HFFc6 (cell line): Measurements from ENCODE around the gene BMERB1. TPM values are rescaled to one million over a fixed set of nuclear protein-coding genes. Genes with fewer than 3 reads are reported as not detected.

Experiments
- DNase-seq: peaks from one replicate; pipeline ENCODE4 v3.0.0-alpha.2; 2018
- H3K27ac Mint-ChIP-seq: 2 replicates; pipeline ENCODE4 v1.8.0; 2020; ENCODE audit warnings: mild to moderate bottlenecking, mixed read lengths
- H3K27me3 Mint-ChIP-seq: 2 replicates; pipeline ENCODE4 v1.8.0; 2021; ENCODE audit warnings: mild to moderate bottlenecking, moderate library complexity, mixed read lengths; ENCODE audit not compliant: insufficient read depth
- H3K36me3 Mint-ChIP-seq: 2 replicates; pipeline ENCODE4 v1.8.0; 2021; ENCODE audit warnings: low read depth, mixed read lengths
- H3K4me1 Mint-ChIP-seq: 2 replicates; pipeline ENCODE4 v1.8.0; 2020; ENCODE audit warnings: low read depth, mixed read lengths
- H3K4me3 Mint-ChIP-seq: 2 replicates; pipeline ENCODE4 v1.8.0; 2020; ENCODE audit warnings: mild to moderate bottlenecking, moderate library complexity, mixed read lengths
- H3K9me3 Mint-ChIP-seq: 2 replicates; pipeline ENCODE4 v1.8.0; 2020; ENCODE audit warnings: mild to moderate bottlenecking, mixed read lengths
- total RNA-seq, 6 experiments: library from RNA; stranded (reverse); fragmentation: NEBNext Ultra II Directional; extraction: Animal tissue kit (Norgen Biotek cat#: 25700); gene quantifications; 2 replicates in 1 of 6; 3 replicates in 5 of 6; pipeline ENCODE4 v1.2.3, GENCODE V29; 2021
- TF ChIP-seq, protein P1 (sequence below): fragments of 200-600 bp; sonication (generic); IDR thresholded peaks from 2 replicates; pipeline ENCODE4 v1.5.0; 2021; ENCODE audit warnings: antibody characterized with exemption, mild to moderate bottlenecking

The BMERB1 gene
- total RNA-seq, 6 experiments from 2014 or later = 24.3 to 35.1 (median 29.9) TPM

DNA sequence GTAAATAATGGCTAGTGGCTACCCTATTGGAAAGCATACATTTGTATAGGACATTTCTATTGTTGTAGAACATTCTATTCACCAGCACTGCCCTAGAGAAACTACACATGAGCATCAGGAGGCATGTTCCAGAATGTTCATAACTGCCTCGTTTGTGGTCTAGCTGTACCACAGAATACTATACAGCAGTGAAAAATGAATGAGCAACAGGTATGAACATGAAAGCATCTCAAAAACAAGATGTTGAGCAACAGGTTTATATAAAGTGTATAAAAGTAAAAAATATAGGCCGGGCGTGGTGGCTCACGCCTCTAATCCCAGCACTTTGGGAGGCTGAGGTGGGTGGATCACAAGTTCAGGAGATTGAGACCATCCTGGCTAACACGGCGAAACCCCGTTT is 91.7 kb downstream of the BMERB1 start:
- no peak for DNase-seq
- H3K27ac Mint-ChIP-seq = no peak overlapping the region
- TF ChIP-seq, protein P1, sequence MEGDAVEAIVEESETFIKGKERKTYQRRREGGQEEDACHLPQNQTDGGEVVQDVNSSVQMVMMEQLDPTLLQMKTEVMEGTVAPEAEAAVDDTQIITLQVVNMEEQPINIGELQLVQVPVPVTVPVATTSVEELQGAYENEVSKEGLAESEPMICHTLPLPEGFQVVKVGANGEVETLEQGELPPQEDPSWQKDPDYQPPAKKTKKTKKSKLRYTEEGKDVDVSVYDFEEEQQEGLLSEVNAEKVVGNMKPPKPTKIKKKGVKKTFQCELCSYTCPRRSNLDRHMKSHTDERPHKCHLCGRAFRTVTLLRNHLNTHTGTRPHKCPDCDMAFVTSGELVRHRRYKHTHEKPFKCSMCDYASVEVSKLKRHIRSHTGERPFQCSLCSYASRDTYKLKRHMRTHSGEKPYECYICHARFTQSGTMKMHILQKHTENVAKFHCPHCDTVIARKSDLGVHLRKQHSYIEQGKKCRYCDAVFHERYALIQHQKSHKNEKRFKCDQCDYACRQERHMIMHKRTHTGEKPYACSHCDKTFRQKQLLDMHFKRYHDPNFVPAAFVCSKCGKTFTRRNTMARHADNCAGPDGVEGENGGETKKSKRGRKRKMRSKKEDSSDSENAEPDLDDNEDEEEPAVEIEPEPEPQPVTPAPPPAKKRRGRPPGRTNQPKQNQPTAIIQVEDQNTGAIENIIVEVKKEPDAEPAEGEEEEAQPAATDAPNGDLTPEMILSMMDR = no peak
- H3K36me3 Mint-ChIP-seq = peaks cover 7% of the 10 kb centered on the region
- H3K27me3 Mint-ChIP-seq = no peaks in the 10 kb centered on the region; the same call in 1 of the 2 replicates
- no peaks in the 10 kb centered on the region; the same call in 1 of the 2 replicates for H3K4me1 Mint-ChIP-seq
- H3K9me3 Mint-ChIP-seq = no peaks in the 10 kb centered on the region
- no peak overlapping the region for H3K4me3 Mint-ChIP-seq

DNA sequence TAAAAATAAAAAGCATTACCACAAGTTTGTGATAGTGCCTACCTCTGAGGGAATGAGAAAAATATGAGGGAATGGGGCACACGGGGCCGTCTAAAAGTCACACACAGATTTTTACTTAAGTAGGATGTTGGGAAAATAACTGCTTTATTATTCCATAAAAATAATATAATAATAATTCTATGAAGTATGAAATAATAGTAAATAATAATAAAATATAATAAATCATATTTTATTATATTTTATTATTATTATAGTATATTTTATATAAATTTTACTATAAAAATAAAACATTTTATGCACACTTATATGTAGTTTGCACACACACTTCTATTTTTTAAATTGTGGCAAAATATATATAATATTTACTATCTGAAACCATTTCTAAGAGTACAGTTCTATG is 92.3 kb downstream of the BMERB1 start:
- TF ChIP-seq, protein P1 = no peak
- no peaks in the 10 kb centered on the region; the same call in 1 of the 2 replicates for H3K27me3 Mint-ChIP-seq
- DNase-seq = no peak
- H3K27ac Mint-ChIP-seq = no peak overlapping the region
- no peaks in the 10 kb centered on the region for H3K9me3 Mint-ChIP-seq
- no peaks in the 10 kb centered on the region; the same call in 1 of the 2 replicates for H3K4me1 Mint-ChIP-seq
- peaks cover 9% of the 10 kb centered on the region for H3K36me3 Mint-ChIP-seq
- no peak overlapping the region for H3K4me3 Mint-ChIP-seq

DNA sequence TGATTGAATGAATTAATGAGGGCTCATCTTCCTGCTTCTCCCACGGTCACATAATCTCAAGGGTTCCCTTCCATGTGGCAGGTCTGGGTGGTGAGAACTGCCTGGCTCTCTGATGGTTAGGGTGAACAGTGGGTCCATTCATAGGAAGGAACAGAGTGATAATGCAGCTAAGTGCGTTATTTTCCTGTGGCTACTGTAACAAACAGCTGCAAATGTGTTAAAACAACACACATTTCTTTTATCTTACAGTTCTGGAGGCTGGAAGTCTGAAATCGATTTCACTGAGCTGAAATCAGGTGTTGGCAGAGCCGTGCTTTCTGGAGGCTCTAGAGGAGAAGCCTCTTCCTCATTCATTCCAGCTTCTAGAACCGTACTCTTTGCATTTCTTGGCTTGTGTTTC is 95.3 kb downstream of the BMERB1 start:
- H3K4me1 Mint-ChIP-seq = no peaks in the 10 kb centered on the region
- DNase-seq = no peak
- H3K9me3 Mint-ChIP-seq = no peaks in the 10 kb centered on the region
- H3K27ac Mint-ChIP-seq = no peak overlapping the region
- no peaks in the 10 kb centered on the region; the same call in 1 of the 2 replicates for H3K27me3 Mint-ChIP-seq
- TF ChIP-seq, protein P1 = no peak
- peaks cover 13% of the 10 kb centered on the region for H3K36me3 Mint-ChIP-seq
- H3K4me3 Mint-ChIP-seq = no peak overlapping the region

DNA sequence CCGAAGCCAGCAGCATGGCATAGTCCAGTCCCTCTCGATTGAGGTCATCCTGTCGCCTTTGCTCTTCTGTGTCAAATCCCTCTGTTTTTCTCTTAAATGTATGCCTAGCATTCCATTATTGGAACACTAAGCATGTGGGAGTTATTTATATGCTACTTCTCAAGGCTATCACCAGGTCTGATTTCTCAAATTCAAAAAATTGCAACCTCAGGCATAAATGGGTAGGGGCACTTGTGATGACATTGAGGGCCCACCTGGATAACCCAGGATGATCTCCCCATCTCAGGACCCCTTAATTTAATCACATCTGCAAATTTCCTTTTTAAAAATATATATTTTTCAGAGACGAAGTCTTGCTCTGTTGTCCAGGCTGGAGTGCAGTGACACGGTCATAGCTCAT is 95.7 kb downstream of the BMERB1 start:
- Mint-ChIP-seq H3K4me1 (no peaks in the 10 kb centered on the region), H3K27me3 (no peaks in the 10 kb centered on the region; the same call in 1 of the 2 replicates), H3K36me3 (peaks cover 13% of the 10 kb centered on the region), H3K9me3 (no peaks in the 10 kb centered on the region), H3K4me3 (no peak overlapping the region), H3K27ac (no peak overlapping the region)
- TF ChIP-seq, protein P1 = no peak
- no peak for DNase-seq

DNA sequence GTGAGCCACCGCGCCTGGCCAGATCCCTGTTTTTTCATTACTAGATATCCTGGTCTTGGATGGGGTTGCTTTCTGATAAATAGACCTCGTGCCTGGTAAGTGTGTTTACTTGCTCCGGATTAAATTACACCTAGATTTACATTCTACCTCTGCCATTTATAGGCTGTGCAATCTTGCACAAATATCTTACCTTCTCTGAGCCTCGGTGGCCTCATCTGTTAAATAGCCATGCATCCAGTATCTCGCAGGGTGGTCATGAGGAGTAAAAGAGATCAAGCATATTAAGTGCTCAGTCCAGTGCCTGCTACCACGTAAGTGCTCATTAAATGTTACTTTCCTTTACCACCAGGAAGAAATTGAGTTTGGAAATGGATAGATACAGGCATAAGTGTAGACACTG is 98.4 kb downstream of the BMERB1 start:
- no peak for DNase-seq
- no peaks in the 10 kb centered on the region for H3K9me3 Mint-ChIP-seq
- H3K4me1 Mint-ChIP-seq = no peaks in the 10 kb centered on the region
- no peak overlapping the region for H3K27ac Mint-ChIP-seq
- H3K36me3 Mint-ChIP-seq = peaks cover 17% of the 10 kb centered on the region
- H3K4me3 Mint-ChIP-seq = no peak overlapping the region
- no peaks in the 10 kb centered on the region; the same call in 1 of the 2 replicates for H3K27me3 Mint-ChIP-seq
- TF ChIP-seq, protein P1 = no peak

DNA sequence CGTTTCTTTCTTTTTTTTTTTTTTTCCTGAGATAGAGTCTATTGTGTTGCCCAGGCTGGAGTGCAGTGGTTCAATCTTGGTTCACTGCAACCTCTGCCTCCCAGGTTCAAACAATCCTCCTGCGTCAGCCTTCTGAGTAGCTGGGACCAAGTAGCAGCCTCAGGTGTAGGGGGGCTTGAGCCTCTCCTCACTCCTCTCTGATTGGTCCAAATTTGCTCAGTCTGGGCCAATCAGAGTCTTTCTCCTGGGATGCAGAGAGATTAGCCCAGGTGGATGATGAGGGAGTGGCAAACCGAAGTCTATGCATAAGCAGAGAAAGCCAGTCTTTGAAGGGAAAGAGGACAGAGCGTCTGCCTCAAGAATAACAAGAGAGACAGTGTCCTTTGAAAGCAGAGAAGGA is 99.0 kb downstream of the BMERB1 start:
- peaks cover 17% of the 10 kb centered on the region for H3K36me3 Mint-ChIP-seq
- H3K27me3 Mint-ChIP-seq = no peaks in the 10 kb centered on the region; the same call in 1 of the 2 replicates
- H3K9me3 Mint-ChIP-seq = no peaks in the 10 kb centered on the region
- DNase-seq = no peak
- no peaks in the 10 kb centered on the region for H3K4me1 Mint-ChIP-seq
- no peak overlapping the region for H3K4me3 Mint-ChIP-seq
- TF ChIP-seq, protein P1 = no peak
- no peak overlapping the region for H3K27ac Mint-ChIP-seq
